Stimulated activated CD4-positive, alpha-beta T cell treated with anti-CD3 and anti-CD28 coated beads, Interleukin-1b, Interleukin-23, amount 100 ng/mL, for 1 hour (primary cell): Measurements from ENCODE around the gene FOXJ1.

ENCODE experiments used
- DNase-seq, 2 donors: peaks; one replicate each; pipeline ENCODE4 v3.0.0-alpha.2; 2020; ENCODE audit warnings: low read depth in 2 of 2

The FOXJ1 gene

DNA sequence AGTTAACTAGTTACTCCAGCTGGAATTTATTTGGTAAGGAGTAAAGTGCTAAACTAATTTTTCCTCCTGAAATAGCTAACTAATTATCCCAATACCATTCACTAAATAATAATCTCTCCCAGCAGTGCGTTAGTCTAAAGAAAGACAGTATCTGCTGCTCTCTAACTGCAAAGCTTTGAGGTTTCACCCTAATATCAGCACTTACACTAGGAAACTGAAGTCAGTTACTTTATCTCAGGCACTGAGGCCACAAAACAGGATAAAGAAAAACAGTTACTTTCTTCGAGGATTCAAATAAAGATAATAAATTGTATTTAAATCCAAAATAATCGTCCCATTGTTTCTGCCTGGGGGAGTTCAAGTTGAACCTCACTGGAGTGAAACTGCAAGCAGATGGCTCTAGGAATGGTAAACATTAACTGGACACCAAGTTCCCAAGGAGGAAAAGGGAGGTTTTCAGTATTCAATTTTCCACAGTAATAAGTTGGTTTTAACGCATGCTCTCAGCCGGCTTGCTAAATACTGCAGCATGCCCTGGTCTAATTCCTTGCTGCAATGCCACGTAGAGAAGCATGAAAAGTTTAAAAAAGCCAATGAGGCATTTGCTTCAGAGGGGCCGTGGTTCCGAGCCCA is 20.0 kb upstream of the FOXJ1 start:
- DNase-seq = no peak

- no peak for DNase-seq
These were observed 18.1 kb upstream of the FOXJ1 start for GRCh38 chr17:76159157-76159556.

DNA sequence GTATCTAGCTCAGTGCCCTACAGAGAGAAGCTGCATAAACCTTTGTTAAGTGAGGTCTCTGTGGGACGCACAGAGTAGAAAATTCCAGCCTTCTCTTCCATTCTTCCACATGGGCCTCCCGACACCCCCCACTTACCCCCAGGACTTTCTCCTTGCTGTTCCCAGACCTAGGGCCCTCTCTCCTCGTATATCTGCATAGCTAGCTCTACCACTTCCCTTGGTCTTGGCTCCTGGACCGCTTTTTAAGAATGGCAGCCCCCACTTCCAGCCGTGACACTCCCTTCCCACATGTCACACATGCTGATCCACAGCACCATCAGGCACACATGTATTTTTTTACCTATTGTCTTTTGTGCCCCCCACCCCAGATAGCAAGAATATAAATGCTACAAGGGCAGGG is 16.7 kb upstream of the FOXJ1 start:
- DNase-seq = no peak

DNA sequence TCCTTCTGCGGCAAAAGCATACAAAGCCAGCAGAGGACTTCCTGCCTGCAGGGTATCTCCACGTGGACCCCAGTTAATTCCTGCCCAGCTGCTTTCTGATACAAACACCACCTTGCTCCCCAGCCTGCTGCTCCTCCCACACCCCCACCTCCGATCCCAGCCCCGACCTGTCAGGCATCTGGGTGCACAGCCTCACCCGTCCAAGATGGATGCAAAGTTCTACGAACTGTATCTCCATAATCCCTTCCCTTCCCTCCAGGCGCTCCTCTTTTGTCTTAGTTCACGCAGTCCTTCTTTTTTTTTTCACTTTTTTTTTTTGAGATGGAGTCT is 15.6 kb upstream of the FOXJ1 start:
- no peak for DNase-seq

DNA sequence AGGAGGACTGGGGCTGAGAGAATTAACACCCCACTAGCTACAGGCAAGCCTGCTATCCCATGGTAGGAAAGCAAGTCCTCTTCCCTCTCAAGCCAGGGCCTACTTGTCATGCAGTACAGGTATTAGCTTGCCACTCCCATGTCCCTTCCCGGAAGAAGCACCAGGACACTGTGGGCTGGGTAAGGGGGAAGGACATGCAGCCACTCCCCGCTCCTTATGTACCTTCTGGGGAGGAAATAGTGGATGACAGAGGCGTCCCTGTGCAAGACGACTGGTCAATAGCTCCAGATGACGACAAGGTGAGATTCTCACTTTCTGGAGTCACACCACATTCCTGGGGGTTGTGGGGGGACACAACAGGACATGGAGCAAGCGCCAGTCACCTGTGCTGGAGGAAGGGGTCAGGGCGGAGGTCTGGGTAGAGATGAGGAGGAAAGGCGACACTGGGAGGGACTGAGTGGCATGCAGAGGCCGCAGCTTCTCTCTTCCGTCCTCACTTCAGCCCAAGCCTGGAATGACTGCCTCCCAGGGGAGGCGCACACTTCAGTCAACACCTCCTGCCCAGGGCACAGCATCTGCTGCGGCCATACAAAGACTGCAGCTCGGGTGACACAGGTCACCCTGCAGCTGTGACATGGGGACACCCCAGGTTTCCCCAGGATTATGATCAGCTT is 15.1 kb upstream of the FOXJ1 start:
- DNase-seq = no peak

DNA sequence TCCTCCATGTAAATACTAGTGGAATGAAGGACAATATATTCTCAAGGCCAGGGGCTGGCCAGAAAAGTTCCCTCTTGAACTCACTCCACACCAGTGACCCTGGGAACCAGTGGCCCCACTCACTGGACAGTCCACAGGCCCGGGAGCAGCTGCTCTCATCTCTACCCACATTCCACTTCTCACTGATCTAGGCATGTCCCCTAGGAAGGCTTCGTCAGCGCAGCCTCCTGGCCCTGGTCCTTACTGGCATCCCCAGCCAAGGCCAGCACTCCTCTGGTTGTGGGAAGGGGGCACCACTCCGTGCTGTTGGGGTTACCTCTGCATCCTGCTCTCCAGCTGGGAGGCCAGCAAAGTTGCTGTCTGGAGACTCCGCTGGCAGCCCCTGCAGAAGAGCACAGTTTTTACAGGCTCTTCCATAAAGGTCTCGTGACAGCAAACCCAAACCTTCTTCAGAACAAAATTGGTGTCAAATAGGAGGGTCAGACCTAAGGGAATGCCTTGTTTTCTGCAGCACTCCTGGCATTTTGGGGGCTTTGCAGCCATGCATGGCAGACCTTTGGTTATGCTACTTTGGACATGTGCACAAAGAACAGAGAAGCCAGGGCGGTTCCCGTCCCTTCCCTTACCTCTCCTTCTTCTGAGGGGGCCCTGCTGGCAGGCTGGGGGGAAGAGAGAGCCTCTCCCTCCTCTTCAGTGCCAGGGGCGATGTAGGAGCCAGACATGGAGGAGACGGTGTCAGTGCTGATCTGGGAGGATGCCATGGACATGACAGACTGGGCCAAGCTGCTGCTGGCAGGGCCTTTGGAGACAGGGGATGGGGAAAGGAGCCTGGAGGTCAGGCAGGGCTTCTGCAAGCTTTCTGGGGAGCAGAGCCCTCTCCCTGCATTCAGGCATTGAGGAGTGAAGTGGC is 14.1 kb upstream of the FOXJ1 start:
- no peak for DNase-seq

- DNase-seq = no peak
These were observed 13.2 kb upstream of the FOXJ1 start for GRCh38 chr17:76154292-76154691.

DNA sequence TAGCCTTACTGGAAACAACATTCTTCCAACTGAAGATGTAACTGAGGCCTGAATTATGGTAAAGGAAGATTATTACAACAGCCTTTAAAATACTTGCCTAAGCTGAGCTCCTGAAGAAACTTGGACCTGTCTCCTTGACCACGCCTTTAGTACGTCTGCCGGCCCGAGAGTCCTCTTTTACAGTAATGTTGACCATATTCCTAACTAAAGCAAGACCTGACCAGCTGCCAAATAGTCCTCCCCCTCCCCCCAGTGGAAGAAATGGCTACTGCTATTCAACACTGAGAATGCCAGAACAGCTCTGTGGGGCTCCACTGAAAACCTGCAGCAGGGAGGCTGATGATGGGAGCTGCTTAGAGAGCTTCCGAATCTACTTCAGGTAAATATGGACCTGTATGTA is 12.6 kb upstream of the FOXJ1 start:
- no peak for DNase-seq

- DNase-seq = no peak
These were observed 12.2 kb upstream of the FOXJ1 start for GRCh38 chr17:76153202-76153601.

DNA sequence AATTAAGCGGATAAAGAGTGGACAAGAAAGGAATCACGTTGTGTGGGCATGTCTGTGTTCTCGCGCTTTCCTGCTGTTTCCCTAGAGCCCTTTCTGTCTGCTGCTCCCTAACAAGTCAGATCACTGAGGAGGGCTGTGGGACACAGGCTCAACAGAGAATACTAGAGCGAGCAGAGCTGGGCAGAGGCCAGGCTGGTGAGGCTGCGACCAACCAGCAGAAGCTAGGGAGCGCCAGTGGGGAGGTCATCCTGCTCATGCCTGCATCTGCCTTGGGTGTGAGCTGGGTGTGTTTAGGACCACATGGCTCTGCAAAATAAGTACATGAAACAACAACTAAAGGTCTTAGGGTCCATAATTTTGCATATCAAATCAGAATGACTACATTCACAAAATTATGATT is 11.5 kb upstream of the FOXJ1 start:
- DNase-seq = no peak

DNA sequence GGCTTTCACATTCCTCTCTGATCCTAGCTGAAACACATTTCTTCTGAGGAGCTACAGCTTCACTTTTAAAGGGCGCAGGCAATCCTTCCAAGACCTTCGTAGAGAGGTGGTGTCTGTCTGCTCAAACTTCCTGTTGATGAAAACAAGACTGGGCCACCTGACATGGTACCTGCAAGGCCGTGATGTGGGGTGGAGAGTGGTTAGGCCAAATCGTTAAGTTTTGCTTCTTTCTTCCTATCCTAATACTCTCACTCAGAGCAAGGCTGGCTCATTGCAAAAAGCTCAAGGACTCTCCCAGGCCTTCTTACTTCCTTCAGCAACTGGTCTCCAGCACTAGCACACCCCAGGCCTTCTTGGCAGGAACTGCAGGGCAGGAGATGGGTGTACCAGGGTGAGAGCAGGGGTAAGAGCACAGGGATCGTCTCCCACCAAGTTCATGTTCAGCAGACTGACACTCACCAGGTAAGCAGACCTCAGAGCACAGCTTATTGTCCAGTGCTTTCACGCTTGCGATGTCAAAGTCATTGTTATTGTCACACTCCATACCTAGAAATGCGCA is 10.9 kb upstream of the FOXJ1 start:
- DNase-seq = no peak

DNA sequence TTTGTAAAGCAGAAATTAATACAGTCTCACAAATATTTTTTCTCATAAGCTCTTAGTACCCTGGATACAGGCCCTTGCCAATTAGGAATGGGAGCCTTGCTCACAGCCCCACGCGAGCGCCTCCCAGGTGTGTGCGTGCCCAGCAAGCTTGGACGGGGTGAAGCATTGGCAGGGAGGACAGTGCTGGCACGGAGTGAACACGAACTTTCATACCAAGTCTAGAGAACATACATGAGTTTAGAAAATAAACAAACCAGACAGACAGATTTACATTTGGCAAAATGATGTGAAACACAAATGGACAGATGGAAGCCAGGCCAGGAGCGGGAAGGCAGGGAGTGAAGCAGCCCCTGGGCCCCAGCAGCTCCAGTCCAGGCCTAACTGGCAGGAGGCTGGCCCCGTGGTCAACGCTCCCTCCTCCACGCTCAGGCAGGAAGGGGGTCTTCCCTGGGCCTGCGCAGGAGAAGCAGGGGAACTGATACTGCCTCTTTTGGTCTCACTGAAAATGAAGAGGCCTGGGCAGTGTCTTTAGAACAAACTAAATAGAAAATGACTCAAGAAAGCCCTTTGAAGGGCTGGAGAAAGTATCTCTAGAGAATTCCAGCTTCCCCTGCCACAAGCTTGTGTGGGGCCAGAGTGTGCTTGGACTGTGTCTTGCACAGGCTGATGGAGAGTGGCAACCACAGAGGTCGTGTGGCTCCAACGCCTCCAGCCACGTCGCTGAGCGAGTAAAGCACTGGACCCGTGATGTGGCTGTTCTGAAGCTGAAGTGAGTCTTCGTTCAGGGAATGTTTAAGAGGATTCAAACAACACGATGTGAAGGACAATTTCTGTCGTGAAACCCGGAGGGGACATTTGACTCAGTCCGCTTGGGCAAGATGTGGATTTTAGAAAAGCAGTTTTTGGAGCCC is 9.9 kb upstream of the FOXJ1 start:
- no peak for DNase-seq

- DNase-seq = no peak
These were observed 8.2 kb upstream of the FOXJ1 start for GRCh38 chr17:76149214-76149613.

DNA sequence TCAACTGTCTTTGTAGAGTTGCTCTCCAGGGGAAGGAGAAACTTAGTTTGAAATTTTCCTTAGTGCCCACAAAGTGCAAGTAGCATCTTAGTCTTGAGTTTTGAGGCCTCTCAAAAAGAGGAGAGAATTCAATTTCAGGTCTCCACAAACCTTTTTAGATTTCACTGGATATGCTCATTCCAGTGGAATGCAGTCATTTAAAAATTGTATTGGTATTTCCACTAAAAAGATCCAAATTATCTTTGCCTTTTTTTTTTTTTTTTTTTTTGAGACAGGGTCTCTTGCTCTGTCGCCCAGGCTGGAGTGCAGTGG is 6.9 kb upstream of the FOXJ1 start:
- DNase-seq = no peak

GRCh38 chr17:76147211-76148014 is 6.4 kb upstream of the FOXJ1 start:
- no peak for DNase-seq

DNA sequence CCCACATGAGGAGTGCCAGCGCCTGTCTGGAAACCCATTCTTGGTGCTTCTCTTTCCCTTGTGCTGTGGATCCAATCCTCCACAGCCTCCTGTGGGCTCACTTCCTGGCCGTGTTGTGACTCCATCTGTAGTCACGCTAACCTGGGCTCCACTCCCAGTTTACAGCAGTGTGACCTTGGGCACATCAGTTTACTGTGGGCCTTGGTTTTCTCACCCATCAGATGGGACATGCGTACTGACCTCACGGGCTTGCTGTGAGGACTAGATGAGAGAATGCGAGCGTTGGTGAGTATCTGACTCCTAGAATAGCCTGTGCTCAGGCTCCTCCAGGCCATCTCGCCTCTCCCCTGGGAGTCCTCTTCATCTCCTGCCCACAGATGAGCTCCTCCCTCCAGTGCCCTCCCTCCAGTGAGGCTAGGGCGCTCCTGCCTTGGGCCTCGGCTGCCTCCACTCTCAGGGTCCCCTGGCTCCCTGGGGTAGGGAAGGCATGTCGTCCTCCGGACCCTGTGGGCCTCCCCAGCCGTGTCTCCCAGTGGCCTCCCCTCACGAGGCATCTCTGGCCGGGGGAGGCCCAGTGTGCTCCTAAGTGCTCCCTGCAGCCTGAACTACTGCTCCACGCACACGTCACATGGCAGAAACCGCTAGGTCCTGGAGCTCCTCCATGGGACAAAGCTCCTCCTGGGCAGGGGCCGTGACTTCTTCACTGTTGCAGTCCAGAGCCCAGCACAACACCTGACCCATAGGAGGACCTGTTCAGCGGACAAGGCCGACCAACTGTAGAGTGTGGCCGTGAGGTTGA is 5.2 kb upstream of the FOXJ1 start:
- DNase-seq = no peak

GRCh38 chr17:76145231-76146052 is 4.4 kb upstream of the FOXJ1 start:
- DNase-seq = no peak

- DNase-seq = no peak
These were observed 1.6 kb upstream of the FOXJ1 start for GRCh38 chr17:76142585-76143041.

GRCh38 chr17:76142039-76142584 is 1.1 kb upstream of the FOXJ1 start:
- no peak for DNase-seq
